NK-92 (cell line): Measurements from ENCODE around the gene KCNJ5.

Source experiments
- DNase-seq: peaks from one replicate; lab custom pipeline; 2025; ENCODE audit not compliant: unreplicated experiment; lab: John Stamatoyannopoulos, UW

Gene KCNJ5

DNA sequence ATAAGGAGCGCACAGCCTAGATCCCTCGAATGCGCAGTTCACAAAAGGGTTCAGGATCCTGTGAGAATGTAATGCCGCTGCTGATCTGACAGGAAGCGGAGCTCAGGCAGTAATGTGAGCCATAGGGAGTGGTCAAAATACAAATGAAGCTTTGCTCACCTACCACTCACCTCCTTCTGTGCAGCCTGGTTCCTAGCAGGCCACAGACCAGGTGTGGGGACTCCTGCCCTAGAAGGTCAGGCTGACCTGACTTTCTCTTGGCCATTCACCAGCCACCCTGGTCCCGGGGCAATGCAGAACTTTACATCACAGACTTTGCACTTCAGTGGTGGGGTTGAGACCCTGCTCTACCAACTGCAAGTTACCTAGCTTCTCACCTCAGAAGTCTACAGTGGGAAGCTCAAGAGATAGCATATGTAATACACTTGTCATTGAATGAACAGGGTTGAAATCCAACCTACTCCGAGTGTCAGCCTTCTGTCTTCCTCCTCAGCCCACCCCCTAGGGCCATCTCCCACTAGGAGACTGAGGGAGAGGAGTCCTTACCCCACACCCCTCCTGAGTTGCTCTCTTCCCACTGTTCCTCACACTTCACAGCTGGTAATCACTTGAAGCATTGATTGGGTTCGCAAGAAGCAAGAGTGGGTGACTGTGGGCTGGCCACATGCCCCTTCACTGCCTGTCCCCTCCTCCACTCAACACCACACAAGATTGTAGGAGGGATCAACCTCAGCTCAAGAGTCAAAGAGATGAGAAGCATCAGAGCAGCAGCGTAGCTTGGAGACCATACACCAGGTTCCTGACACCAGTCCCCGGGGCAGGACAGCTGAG is 22.1 kb upstream of the KCNJ5 start:
- DNase-seq = no peak

DNA sequence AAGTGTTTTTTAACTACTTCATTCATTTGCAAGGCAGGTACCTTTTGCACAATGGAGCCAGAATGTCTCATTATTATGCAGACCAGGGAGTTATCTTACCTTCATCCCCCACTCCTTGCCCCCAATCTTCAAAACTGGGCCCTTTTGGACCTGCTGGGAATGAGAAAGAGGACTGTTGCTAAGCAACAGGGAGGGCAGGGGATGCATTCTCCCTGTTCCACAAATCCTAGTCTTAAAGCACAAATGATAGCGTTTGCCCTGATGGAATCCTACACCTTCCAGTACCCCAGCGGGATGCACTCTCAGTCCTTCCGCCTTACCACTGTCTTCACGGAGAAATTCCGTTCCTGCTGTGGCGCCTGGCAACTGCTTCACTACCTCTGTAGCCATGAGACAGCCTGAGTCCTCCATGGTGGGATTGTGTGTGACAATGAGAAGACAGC is 20.0 kb upstream of the KCNJ5 start:
- DNase-seq = no peak

DNA sequence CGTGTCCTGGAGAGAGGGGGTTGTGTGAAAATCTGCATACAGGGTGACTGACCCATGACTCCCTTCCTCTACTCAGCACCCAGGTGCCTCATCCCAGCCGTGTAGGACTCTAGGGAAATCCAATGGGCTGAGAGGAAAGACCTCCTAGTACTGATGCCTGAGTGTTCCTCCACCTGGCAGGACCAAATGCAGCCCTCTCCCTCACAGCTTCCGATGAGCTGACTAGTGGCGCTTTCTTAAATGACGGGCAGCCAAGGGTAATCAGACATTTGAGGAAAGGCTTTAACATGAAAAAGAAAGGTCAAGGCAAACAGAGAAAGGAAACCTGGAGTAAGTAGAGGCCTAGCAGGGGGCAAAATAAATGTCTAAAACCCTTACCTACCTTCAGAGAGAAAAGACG is 19.1 kb upstream of the KCNJ5 start:
- no peak for DNase-seq

DNA sequence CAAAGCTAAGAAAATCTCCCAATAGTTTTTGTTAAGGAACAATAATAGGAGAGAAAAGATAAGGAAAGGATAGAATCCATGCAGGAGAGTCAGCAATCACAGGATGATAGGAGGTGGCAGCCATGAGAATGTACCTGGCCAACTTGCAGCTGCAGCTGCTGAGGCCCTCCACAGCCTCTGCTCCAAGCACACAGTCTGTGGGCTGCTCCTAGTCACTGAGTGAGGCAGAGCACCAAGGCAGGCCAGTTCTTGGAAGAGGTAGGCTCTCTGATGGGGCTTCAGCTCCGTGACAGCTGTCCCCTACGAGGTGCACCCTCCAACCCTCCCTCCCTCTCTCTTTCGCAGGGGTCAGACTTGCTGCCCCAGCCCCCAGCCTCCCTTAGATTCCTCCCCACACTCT is 18.6 kb upstream of the KCNJ5 start:
- DNase-seq = no peak

DNA sequence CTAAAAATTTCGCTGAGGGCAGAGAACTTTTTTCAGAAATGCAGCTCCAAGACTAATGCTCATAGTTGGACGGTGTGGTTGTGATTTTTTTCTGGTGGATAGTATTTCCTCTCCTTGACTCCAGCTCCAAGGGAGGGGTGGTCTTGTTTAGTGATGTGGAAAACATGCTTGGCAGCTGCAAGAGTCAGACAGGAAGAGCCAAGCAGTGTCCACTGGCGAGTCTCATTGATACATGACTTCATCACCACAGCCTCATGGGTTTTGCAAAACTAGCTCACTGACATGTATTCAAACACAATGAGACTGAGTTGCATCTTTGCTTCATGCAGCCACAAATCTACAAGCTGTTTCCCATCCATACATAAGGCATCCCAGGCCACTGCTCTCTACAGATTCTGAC is 16.7 kb upstream of the KCNJ5 start:
- no peak for DNase-seq

DNA sequence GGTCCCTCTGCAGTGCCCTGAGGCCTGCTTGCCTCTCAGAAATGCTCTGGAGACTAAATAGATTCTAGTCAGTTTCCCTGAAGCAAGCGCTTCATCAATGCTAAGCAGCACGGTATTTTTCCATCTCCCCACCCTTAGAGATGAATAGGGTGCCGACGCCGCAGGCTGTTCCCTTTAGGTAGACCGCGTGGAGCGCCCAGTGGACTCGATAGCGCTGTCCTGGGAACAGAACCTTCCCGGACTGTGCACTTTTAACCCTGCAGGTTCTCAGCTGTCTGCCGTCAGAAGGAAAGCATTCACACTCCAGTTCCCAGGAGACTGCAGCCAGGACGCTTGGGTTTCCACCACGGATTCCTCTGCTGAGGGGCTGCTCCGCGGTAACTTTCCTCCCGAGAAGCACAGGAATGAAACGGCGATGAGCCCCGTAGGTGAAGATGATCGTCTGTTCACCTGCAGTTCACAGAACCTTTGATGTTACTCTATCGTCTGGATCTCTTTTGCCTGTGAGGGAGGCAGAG is 15.0 kb upstream of the KCNJ5 start:
- DNase-seq = no peak

DNA sequence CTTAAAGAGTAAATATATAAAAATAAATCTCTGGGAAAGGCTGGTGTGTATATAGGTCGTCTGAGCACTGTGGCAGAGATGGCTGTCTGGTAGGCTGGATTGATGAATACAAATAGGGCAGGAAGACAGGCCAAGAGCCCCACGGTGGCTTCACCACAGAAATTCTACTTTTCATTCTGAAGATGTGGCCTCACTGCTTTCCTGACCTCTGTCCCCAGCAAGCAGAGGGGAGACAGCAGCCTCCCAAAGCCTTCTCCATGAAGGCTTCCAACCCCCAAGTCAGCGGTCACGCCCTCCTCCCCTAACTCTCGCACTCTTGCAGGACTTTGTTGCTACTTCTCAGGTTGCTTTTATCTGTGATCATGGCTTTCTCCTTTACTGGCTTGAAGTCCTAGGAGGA is 13.4 kb upstream of the KCNJ5 start:
- no peak for DNase-seq

DNA sequence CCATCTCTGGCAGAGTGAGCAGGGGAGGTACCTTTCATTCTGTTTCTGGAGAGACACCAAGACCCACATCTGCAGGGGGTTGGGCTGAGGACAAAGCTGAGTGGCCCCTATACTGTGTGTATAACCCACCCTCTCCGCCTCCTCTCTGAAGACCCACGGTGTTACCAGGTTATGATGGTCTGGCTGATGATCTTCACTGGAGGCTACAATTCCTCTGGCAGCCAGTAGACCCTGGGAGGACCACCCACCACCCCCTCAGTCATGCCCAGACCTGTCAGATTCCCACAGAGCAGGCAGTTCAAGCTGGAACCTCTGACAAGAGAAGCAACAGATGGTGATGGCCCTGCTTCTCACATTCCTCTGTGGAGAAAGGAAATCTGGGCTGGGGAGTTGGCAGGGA is 12.7 kb upstream of the KCNJ5 start:
- no peak for DNase-seq

DNA sequence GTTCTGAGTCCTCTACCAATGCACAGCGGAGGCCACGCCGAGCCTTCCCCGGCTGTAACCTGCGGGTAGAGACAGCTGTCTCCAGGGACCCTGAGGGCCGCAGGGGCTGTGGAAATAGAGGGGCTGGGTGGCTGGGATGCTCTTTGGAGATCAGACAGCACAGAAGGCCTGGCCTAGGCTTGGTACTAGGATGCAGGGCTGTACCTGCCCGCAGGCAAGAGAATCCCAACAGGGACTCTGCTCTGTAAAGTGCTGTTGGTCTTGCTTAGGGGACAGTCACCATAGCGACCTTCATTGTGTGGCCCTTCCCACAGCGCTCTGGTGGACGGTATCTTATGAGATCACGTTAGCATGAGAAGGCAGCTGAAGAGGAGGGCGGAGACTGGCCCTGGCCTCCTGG is 11.3 kb upstream of the KCNJ5 start:
- no peak for DNase-seq

DNA sequence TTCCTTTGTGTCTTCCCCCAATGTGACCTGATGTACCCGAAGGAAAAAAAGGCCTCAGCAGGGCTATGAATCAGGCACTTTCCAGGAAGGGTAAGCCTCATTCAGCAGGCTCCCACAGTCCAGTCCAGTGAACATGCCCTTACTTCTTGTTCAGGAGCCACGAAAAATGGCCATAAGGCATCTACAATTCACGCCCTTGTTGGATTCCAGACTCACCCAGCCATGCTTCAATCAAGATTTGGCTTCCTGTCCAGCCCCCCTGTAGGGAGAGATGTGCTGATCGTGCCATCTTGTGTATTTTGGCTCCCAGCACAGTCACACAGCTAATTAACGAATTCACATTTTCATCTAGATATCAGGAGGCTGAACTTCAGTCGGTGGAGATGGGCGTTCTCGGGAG is 9.9 kb upstream of the KCNJ5 start:
- no peak for DNase-seq

DNA sequence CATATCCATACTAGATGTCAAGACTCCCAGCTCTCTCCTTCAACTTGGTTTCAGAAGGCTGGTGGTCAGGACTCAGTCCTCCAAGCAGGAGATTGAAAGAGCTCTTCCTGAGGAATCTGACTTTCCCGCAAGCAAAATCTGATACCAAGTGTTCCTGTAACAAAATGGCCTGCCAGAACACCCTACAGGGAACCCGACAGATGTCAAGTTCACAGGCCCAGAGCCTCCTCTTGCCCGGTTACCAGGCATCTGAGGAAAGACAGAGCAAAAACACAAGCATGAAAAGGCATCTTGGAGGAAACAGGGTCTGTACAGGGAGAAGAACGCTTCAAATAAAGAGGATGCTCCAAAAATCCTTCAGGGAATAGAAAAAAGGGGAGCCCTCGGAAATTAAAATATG is 8.7 kb upstream of the KCNJ5 start:
- no peak for DNase-seq

DNA sequence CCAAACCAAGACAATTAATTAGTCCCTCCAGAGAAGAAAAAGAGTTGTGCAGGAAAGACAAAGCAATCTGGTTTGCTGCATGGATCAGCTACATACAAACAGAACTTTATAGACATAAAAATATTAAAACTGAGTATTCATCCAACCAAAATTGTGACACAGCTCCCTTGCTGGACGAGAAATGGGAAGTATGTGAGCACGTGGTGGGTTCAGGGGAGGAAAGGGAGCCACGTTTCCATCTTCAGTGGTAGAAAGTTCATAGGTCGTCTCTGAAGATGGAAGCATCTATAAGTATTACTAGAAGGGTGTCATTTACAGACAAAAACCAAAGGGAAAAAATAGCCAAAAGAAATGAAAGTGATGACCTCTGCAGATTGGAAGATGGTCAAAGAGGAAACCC is 7.1 kb upstream of the KCNJ5 start:
- DNase-seq = no peak

DNA sequence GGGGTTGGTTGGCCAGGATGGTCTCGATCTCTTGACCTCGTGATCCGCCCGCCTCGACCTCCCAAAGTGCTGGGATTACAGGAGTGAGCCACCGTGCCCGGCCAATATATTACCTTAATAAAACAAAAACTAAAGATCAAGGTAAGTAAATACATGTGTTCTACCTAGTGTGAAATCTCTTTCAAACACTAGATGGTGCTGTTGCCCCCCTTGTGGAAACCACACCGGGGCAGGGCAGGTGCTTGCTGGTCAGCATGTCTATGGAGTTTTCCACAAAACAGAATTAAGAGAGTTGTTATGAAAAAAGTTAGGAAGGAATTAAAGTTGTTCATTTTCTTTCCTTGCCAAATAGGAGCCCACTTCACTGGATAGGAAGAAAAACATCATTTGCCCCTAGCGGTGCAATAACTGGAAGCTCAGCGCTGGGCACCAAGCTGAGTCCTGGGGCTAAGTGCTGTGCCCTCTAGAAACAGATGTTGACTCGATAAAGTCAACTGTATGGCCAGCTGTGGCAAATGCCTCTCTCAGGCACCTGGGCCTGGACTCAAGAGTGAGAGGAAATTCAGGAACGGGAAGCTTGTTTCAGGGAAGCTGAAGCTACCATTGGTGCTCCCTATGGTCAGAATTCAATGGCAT is 6.3 kb upstream of the KCNJ5 start:
- no peak for DNase-seq

DNA sequence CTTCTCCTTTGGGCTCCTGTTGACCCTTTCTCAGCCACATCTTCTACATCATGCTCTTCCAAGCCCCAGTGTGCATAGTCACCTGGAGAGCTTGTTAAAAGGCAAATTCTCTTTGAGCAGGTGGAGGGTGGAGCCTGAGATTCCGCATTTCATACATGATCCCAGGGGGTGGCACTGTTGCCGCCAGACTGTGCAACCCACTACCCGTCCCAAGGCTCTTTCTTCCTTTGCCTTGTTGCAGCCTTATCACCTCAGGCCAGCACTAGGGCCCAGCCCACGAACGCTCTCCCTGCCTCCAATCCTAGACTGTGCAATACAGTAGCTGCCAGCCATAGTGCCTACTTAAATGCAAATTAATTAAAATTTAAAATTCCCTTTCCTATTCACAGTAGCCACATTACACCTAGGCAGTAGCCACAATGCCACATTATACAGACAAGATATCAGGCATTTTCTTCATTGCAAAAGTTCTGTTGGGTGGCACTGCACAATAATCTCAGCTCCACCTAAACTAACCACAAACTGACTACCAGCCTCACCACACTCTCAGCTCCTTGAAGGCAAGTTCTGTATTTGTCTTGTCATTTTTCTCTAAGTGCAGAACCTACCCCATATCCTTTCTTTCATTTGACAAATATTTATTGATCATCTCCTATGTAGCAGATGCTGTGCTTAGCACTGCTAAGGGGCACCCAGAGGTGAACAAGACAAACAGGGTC is 4.6 kb upstream of the KCNJ5 start:
- no peak for DNase-seq

DNA sequence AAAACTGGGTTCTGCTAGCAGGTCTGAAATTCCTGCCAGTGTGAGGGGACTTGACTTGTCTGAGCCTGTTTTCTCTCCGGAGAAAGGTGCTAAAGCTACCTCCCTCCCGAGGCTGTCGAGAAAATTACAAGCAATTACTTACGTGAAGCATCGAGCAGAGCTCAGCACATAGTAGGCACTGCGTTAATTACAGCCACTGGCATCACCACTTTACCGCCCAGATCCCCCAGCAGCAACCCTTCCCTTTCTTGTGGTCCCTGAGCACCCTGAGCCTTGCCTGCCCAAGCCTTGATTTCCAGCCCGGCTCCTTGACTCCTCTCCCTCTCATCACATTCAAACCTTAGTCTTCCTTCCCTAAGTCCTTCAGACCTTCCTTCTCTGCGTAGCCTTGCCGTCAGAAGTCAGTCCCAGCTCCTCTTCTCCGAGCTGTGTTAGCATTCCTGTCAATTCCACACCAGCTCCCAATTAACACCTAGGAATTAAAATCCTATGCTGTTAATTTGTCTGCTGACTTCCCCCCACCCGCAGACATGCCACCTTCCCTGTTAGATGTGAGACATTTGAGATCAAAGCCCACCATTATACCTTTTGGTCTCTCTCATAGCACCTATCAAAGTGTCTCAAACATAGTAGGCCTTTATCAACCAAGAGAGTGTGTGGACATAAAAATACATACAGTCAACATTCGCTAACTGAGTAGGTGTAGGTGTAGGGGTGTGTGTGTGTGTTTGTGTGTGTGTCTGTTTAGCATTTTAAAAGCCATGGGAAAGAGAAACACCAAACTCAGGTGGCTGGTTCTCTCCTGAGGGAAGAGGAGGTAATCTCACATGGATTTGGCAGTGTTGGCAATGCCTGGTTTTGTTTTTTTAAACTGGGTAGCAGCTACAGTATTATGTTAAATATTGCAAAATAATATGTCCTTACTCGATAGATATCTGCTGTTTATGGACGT is 2.8 kb upstream of the KCNJ5 start:
- no peak for DNase-seq

DNA sequence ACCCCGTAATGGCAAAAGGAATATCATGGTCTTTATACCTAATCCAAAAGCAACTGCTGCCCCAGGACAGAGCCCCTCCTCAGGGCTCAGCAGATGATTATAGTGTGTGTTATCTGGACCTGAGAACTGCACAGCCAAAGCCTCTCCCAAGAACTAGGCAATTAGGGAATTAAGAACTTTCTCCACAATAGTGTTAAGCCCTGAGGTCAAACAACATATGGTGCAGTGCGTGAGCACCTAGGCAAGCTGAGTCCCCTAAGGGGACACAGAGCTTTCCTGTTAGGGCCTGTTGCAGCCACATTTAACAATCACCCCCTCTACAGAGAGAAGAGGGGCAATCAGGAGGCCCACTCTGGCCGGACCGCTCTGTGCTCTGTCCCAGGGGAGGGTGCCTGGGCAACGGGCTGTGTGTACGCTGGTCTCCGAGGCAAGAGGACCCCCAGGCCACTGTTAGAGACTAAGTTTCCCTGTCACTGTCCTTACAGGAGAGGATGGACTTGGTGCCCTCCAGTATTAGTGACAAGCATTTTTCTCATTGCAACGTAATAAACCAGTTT is 1.4 kb upstream of the KCNJ5 start:
- no peak for DNase-seq

DNA sequence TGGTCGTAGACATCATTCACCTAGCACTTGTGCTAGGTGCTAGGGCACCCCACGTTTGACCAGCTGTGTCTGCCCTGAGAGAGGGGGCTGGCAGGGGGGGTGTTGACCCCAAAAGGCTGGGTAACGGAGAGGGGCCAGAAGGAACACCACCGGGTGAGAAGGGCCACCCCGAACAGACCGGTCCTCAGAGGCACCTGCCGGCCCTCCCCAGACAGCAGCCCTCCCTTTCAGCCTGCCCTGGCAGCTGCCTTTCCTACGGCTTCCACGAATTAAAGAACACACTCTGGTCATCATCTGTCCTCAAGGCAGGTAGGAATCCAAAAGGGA is 977 bp upstream of the KCNJ5 start:
- no peak for DNase-seq

DNA sequence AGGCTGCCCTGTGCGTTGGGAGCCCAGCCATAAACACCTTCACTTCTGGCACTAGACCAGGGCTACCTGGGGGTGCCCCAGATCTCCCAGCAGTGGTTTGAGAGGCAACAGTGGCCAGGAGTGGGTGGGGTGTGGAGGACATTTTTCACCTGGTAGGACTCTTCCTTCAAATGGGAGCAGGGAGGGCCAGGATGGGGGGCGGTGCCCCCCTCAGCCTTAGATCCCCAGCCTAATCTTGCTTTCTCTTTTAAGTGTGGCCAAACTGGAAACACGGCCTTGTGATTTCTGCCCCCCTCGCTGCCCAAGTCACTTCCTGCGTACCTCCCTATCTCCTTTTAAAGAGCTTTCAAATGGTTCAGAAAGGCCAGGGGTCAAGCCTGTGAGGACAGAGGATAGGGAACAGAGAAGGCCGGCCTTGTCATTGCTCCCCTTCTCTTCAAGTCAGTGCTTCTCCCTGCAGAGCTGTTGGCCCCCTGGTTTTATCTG is 800 bp downstream of the KCNJ5 start:
- no peak for DNase-seq

DNA sequence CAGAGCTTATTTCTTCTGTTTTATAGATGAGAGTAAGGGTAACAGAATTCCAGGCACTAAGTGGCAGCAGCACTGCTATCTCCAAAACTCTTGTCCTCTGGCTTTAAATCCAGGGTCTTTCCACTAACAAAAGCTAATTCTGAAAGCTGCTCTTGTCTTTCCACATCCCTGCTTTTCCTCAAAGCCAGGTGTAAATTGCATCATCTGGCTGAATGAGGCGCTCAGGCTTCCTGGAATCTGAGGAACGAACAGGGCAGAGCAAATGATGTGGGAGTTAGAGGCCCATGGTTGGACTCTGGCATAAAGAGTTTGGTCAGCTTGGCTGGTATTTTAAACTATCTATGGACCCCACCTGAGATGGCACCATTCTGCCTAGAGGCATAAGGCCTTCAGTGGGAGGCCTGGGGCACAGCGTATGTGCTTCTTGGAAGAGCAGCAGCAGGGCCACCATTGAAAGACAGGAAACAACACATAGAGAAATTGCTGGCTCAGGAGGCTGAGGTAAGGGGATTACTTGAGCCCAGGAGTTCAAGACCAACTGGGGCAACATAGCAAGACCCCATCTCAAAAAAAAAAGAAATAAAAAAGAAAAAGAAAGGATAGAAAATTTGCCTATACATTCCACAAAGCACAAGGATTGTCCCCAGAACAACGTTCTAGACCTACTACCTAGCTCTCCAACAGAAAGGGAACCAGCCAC is 1.9 kb downstream of the KCNJ5 start:
- DNase-seq = no peak
